Measurements from ENCODE around the gene NCKAP5. TPM values are rescaled to one million over a fixed set of nuclear protein-coding genes. Genes with fewer than 3 reads are reported as not detected.

NCKAP5 gene
- total RNA-seq, 1 donor from 2014 or later: 7.4 TPM

GRCh38 chr2:132875193-132875592 lies 693.1 kb downstream of the NCKAP5 start:
- DNase-seq (ENCODE audit: low spot score): no peak
- no peak overlapping the region for H3K27ac Mint-ChIP-seq (ENCODE audit: unreplicated experiment)
- H3K4me3 Mint-ChIP-seq (ENCODE audit: unreplicated experiment): no peak overlapping the region
- no peaks in the 10 kb centered on the region for H3K36me3 Mint-ChIP-seq (ENCODE audit: low read depth, unreplicated experiment)
- TF ChIP-seq, protein P1, sequence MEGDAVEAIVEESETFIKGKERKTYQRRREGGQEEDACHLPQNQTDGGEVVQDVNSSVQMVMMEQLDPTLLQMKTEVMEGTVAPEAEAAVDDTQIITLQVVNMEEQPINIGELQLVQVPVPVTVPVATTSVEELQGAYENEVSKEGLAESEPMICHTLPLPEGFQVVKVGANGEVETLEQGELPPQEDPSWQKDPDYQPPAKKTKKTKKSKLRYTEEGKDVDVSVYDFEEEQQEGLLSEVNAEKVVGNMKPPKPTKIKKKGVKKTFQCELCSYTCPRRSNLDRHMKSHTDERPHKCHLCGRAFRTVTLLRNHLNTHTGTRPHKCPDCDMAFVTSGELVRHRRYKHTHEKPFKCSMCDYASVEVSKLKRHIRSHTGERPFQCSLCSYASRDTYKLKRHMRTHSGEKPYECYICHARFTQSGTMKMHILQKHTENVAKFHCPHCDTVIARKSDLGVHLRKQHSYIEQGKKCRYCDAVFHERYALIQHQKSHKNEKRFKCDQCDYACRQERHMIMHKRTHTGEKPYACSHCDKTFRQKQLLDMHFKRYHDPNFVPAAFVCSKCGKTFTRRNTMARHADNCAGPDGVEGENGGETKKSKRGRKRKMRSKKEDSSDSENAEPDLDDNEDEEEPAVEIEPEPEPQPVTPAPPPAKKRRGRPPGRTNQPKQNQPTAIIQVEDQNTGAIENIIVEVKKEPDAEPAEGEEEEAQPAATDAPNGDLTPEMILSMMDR (IDR thresholded peaks at IDR 0.05; ENCODE audit: unreplicated experiment): no peak
- no peaks in the 10 kb centered on the region for H3K9me3 Mint-ChIP-seq (ENCODE audit: unreplicated experiment)
- no peaks in the 10 kb centered on the region for H3K4me1 Mint-ChIP-seq (ENCODE audit: unreplicated experiment)
- no peaks in the 10 kb centered on the region for H3K27me3 Mint-ChIP-seq (ENCODE audit: unreplicated experiment)

- Mint-ChIP-seq H3K9me3 (ENCODE audit: unreplicated experiment) (no peaks in the 10 kb centered on the region), H3K36me3 (ENCODE audit: low read depth, unreplicated experiment) (no peaks in the 10 kb centered on the region), H3K27me3 (ENCODE audit: unreplicated experiment) (no peaks in the 10 kb centered on the region), H3K4me3 (ENCODE audit: unreplicated experiment) (no peak overlapping the region), H3K27ac (ENCODE audit: unreplicated experiment) (no peak overlapping the region), H3K4me1 (ENCODE audit: unreplicated experiment) (no peaks in the 10 kb centered on the region)
- TF ChIP-seq, protein P1 (IDR thresholded peaks at IDR 0.05; ENCODE audit: unreplicated experiment): no peak
- DNase-seq (ENCODE audit: low spot score): no peak
Measured at GRCh38 chr2:132873738-132874137, 694.5 kb downstream of the NCKAP5 start.

- H3K4me3 Mint-ChIP-seq (ENCODE audit: unreplicated experiment): no peak overlapping the region
- no peak overlapping the region for H3K27ac Mint-ChIP-seq (ENCODE audit: unreplicated experiment)
- peaks cover 4% of the 10 kb centered on the region for H3K4me1 Mint-ChIP-seq (ENCODE audit: unreplicated experiment)
- TF ChIP-seq, protein P1 (IDR thresholded peaks at IDR 0.05; ENCODE audit: unreplicated experiment): no peak
- DNase-seq (ENCODE audit: low spot score): no peak
- H3K9me3 Mint-ChIP-seq (ENCODE audit: unreplicated experiment): no peaks in the 10 kb centered on the region
- no peaks in the 10 kb centered on the region for H3K36me3 Mint-ChIP-seq (ENCODE audit: low read depth, unreplicated experiment)
- H3K27me3 Mint-ChIP-seq (ENCODE audit: unreplicated experiment): no peaks in the 10 kb centered on the region
Measured at GRCh38 chr2:132871831-132872230, 696.4 kb downstream of the NCKAP5 start.

DNA sequence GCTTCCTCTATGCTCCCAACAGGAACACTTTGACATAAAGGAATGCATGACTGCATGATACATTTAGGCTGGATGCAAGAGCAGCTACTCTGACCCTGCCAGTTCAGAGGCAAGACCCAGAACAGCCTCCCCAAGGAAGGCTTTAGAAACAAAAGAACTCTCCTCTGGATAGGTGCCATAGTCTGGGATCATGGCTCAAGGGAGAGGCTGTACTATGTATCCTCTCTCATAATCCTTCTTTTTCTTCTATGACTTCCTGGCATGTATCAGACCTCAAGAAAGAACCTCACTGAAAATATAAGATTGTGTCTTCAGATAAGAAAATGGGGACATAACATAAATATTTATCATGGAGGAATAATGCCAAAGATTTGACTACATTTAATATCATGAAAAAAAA lies 704.3 kb downstream of the NCKAP5 start:
- no peaks in the 10 kb centered on the region for H3K9me3 Mint-ChIP-seq (ENCODE audit: unreplicated experiment)
- no peak overlapping the region for H3K4me3 Mint-ChIP-seq (ENCODE audit: unreplicated experiment)
- H3K27me3 Mint-ChIP-seq (ENCODE audit: unreplicated experiment): no peaks in the 10 kb centered on the region
- H3K27ac Mint-ChIP-seq (ENCODE audit: unreplicated experiment): no peak overlapping the region
- TF ChIP-seq, protein P1 (IDR thresholded peaks at IDR 0.05; ENCODE audit: unreplicated experiment): no peak
- no peak for DNase-seq (ENCODE audit: low spot score)
- peaks cover 7% of the 10 kb centered on the region for H3K4me1 Mint-ChIP-seq (ENCODE audit: unreplicated experiment)
- H3K36me3 Mint-ChIP-seq (ENCODE audit: low read depth, unreplicated experiment): no peaks in the 10 kb centered on the region

- DNase-seq (ENCODE audit: low spot score): no peak
- no peaks in the 10 kb centered on the region for H3K27me3 Mint-ChIP-seq (ENCODE audit: unreplicated experiment)
- no peak overlapping the region for H3K4me3 Mint-ChIP-seq (ENCODE audit: unreplicated experiment)
- H3K27ac Mint-ChIP-seq (ENCODE audit: unreplicated experiment): no peak overlapping the region
- TF ChIP-seq, protein P1 (IDR thresholded peaks at IDR 0.05; ENCODE audit: unreplicated experiment): no peak
- no peaks in the 10 kb centered on the region for H3K4me1 Mint-ChIP-seq (ENCODE audit: unreplicated experiment)
- no peaks in the 10 kb centered on the region for H3K36me3 Mint-ChIP-seq (ENCODE audit: low read depth, unreplicated experiment)
- H3K9me3 Mint-ChIP-seq (ENCODE audit: unreplicated experiment): no peaks in the 10 kb centered on the region
Measured at GRCh38 chr2:132860220-132860619, 708.0 kb downstream of the NCKAP5 start.
